Peyer's patch (tissue), 4 donors: ENCODE measurements around the gene RHBDF2. TPM values are rescaled to one million over a fixed set of nuclear protein-coding genes. Genes with fewer than 3 reads are reported as not detected.

ENCODE experiments used
- DNase-seq, 3 donors: peaks; one replicate each; pipeline ENCODE4 v3.0.0-alpha.2; 2017 to 2019
- H3K27ac ChIP-seq, 4 donors: fragments of 200-600 bp; sonication (generic); one replicate each; pipeline ENCODE4 v1.5.1; 2016 to 2019
- H3K27me3 ChIP-seq, 2 donors: fragments of 200-600 bp; sonication (generic); one replicate each; pipeline ENCODE4 v1.5.1; 2019
- H3K36me3 ChIP-seq, 3 donors: fragments of 200-600 bp; sonication (generic); one replicate each; pipeline ENCODE4 v1.5.1; 2016 to 2019
- H3K4me1 ChIP-seq, 4 donors: fragments of 200-600 bp; sonication (generic); one replicate each; pipeline ENCODE4 v1.5.1; 2016 to 2019
- H3K4me3 ChIP-seq, 4 donors: fragments of 200-600 bp; sonication (generic); 1 replicate in 3 of 4; 2 replicates in 1 of 4; pipeline ENCODE4 v1.5.1; 2016 to 2019; ENCODE audit warnings: mild to moderate bottlenecking in 1 of 4
- H3K9me3 ChIP-seq, 4 donors: fragments of 200-600 bp; sonication (generic); one replicate each; pipeline ENCODE4 v1.5.1; 2016 to 2019; ENCODE audit warnings: mild to moderate bottlenecking in 1 of 4
- POLR2A ChIP-seq, 2 donors: fragments of 450-650 bp; IDR thresholded peaks; one replicate each; pipeline ENCODE4 v1.5.1; 2017; ENCODE audit warnings: antibody characterized with exemption in 2 of 2, mild to moderate bottlenecking in 2 of 2, moderate library complexity in 2 of 2
- total RNA-seq, 4 donors: library from RNA; depleted of rRNA; stranded (reverse); fragments of >200 nt; gene quantifications; one replicate each; pipeline ENCODE4 v1.1.0, GENCODE V29; 2016
- TF ChIP-seq, protein P1 (sequence below), 6 experiments: fragments of 450-650 bp in 4 of 6; fragments of 200-600 bp in 2 of 6; sonication (generic) in 1 of 6; IDR thresholded peaks; one replicate each; pipeline ENCODE4 v1.5.1; 2017 to 2019; ENCODE audit warnings: antibody characterized with exemption in 6 of 6, mild to moderate bottlenecking in 3 of 6, moderate library complexity in 1 of 6

The RHBDF2 gene
- total RNA-seq, 4 donors from 2014 or later, result 8.8 to 225 (median 33.0) TPM

DNA sequence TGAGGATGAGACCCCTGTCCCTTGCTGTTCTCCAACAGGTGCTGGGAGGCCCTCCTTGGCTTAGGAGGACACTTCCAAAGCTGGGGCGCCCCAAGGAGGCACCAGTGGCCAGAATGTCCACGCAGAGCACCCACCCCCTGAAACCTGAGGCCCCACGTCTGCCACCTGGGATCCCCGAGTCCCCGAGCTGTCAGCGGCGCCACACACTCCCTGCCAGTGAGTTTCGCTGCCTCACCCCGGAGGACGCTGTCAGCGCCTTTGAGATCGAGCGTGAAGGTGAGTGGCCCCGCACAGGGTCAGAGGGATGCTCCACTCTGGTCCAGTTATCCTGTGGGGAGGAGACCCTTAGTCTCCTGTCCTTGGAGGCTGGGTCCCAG lies 32.6 kb downstream of the RHBDF2 start:
- Histone ChIP-seq H3K9me3 (no peaks in the 10 kb centered on the region), H3K27me3 (no peaks in the 10 kb centered on the region), H3K4me1 (peaks cover 0 to 9% (median 0%) of the 10 kb centered on the region in 4 donors), H3K36me3 (peaks cover 0 to 11% (median 0%) of the 10 kb centered on the region in 3 donors), H3K4me3 (no peak overlapping the region), H3K27ac (peak overlapping the region in 1 of 4 donors; percentile 38)
- no peak for TF ChIP-seq POLR2A (IDR thresholded peaks at IDR 0.05)
- TF ChIP-seq, protein P1, sequence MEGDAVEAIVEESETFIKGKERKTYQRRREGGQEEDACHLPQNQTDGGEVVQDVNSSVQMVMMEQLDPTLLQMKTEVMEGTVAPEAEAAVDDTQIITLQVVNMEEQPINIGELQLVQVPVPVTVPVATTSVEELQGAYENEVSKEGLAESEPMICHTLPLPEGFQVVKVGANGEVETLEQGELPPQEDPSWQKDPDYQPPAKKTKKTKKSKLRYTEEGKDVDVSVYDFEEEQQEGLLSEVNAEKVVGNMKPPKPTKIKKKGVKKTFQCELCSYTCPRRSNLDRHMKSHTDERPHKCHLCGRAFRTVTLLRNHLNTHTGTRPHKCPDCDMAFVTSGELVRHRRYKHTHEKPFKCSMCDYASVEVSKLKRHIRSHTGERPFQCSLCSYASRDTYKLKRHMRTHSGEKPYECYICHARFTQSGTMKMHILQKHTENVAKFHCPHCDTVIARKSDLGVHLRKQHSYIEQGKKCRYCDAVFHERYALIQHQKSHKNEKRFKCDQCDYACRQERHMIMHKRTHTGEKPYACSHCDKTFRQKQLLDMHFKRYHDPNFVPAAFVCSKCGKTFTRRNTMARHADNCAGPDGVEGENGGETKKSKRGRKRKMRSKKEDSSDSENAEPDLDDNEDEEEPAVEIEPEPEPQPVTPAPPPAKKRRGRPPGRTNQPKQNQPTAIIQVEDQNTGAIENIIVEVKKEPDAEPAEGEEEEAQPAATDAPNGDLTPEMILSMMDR (IDR thresholded peaks at IDR 0.05), result no peak
- no peak for DNase-seq

DNA sequence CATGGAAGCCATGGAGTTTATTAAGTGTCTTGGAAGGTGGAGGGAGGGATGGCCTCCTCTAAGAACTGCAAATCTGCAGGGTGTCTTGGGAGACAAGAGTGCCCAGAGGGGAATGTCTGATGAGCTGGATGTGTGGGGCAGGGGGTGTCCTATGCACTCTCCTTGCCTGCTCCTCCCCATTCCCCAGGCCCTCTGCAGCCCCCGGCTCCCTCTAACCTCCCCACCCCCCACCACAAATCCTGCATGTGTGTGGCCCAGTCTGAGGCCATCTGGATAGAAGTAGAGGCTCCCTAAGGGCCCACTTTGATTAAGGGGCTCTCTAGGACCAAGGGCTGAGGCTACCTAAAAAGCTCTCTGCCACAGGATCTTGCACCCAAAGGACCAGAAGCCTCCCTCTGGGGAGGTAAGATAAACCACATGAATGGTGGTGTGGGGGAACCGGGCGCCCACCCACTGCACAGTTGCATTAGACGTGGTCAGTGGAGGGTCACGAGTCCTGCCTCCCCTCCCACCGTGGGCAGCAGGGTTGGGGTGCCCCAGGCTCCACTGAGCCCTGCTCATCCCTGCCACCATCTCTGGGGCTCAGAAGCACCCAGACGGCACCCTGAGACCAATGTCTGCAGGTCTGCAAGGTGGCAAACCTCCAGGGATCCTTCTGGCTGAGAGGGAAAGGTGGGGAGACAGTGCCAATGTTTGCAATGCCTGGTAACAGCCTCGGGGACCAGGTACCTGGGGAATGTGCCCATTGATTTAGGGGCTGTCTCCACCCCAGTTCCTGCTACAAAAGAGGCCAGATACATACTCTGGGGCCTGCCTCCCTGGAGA lies 33.2 kb downstream of the RHBDF2 start:
- Histone ChIP-seq H3K36me3 (peaks cover 0 to 11% (median 0%) of the 10 kb centered on the region in 3 donors), H3K27me3 (no peaks in the 10 kb centered on the region), H3K4me1 (peaks cover 0 to 9% (median 0%) of the 10 kb centered on the region in 4 donors), H3K27ac (peak overlapping the region in 1 of 4 donors; percentile 38), H3K4me3 (no peak overlapping the region), H3K9me3 (no peaks in the 10 kb centered on the region)
- TF ChIP-seq, protein P1 (IDR thresholded peaks at IDR 0.05), result no peak
- no peak for TF ChIP-seq POLR2A (IDR thresholded peaks at IDR 0.05)
- DNase-seq, result no peak

DNA sequence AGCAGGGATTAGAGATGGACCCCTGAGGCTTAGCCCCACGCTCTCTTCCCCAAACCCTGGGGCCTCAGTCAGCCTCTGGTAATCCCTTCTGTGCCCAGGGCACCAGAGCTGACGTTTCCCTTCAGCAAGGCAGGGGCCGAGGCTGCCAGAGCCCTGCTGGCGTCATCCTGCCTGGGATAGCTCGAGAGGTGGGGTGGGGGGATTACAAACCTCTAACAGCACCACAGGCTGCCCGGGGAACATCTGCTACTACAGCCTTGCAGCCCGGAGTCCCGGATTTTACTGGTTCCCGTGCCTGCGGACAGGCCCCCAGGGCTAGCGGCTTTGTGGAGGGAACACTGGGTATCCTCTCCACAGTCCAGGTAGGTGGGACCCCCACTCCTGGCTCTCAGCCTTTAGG lies 33.9 kb downstream of the RHBDF2 start, which contains the start of gene AANAT:
AANAT (plus strand) TSS at position 238 of the 400 bp plus-strand sequence. CDS start 1,144 bp downstream, outside the sequence.
- peak within 1 kb of the TSS in 1 of 4 donors; percentile 56 for H3K27ac ChIP-seq
- no peak within 1 kb of the TSS for H3K4me3 ChIP-seq
- DNase-seq, result no peak
- TF ChIP-seq POLR2A (IDR thresholded peaks at IDR 0.05), result no peak
- TF ChIP-seq, protein P1 (IDR thresholded peaks at IDR 0.05), result no peak
- H3K36me3 ChIP-seq, result peaks cover 0 to 6% (median 0%) of the 10 kb centered on the region in 3 donors
- peaks cover 0 to 9% (median 0%) of the 10 kb centered on the region in 4 donors for H3K4me1 ChIP-seq
- no peaks in the 10 kb centered on the region for H3K9me3 ChIP-seq
- H3K27me3 ChIP-seq, result no peaks in the 10 kb centered on the region

DNA sequence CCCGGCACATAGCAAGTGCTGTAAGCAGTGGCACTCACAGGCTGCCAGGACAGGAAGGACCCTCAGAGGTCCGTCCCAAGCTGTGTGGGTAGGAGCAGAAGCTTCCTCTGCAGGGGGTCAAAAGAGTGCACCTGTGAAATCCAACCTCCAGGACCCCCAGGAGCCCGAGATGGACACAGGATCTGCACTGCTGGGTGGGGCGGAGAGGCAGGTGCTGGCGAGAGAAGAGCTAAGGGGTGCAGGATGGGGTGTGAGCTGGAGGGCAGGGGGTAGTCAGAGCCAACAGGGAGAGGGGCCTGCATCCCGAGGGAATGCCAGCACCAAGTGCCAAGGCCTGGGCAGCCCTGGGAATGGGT lies 34.5 kb downstream of the RHBDF2 start:
- Histone ChIP-seq H3K27ac (no peak overlapping the region), H3K4me3 (no peak overlapping the region), H3K27me3 (no peaks in the 10 kb centered on the region), H3K36me3 (peaks cover 0 to 4% (median 0%) of the 10 kb centered on the region in 3 donors), H3K9me3 (no peaks in the 10 kb centered on the region), H3K4me1 (peaks cover 0 to 9% (median 0%) of the 10 kb centered on the region in 4 donors)
- no peak for DNase-seq
- TF ChIP-seq, protein P1 (IDR thresholded peaks at IDR 0.05), result no peak
- no peak for TF ChIP-seq POLR2A (IDR thresholded peaks at IDR 0.05)

DNA sequence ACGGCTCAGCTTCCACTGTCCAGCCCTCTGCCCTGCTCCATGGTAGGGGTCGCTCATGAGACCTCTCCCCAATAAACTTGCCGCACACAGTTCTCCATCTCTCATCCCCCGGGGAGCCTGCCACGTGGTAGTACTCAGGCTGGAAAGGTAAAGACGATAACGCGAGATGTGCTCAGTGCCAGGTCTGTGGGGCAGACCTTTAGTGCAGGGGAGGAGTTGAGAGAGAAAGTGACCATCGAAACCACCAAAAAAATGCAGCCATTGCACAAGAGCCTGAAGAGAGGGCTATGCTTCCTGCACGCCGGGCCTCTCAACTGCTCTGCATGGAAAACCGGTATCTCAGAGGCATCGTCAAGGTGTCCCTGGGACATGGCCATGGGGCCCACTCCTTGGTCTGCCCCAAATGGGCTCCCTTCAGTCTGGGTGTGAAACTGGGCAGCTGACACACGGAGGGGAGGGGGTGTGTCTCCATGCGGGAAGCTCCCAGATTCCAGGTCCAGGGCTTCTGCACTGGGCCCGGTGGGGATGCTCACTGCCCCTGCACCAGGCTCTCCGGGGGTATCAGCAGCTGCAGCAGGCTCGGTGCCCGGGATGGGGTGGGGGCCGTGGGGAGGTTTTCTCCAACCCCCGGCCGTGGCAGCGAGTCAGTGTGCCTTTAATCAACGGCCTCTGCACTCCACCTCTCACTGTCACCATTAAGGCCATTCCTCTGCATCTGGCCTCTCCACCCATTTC lies 38.5 kb downstream of the RHBDF2 start:
- H3K27me3 ChIP-seq, result no peaks in the 10 kb centered on the region
- TF ChIP-seq POLR2A (IDR thresholded peaks at IDR 0.05), result no peak
- TF ChIP-seq, protein P1 (IDR thresholded peaks at IDR 0.05), result no peak
- H3K9me3 ChIP-seq, result no peaks in the 10 kb centered on the region
- DNase-seq, result no peak
- H3K4me3 ChIP-seq, result no peak overlapping the region
- H3K36me3 ChIP-seq, result no peaks in the 10 kb centered on the region
- peaks cover 0 to 9% (median 0%) of the 10 kb centered on the region in 4 donors for H3K4me1 ChIP-seq
- H3K27ac ChIP-seq, result no peak overlapping the region
